Lower lobe of right lung (tissue), 2 donors: ENCODE results near the gene PHLDA3. TPM values are rescaled to one million over a fixed set of nuclear protein-coding genes. Genes with fewer than 3 reads are reported as not detected.

Source experiments
- ATAC-seq, 2 donors: fragments of 200-7000 bp; cut with Tn5 transposase; one replicate each; pipeline ENCODE4 v1.9.1; 2020 to 2022; ENCODE audit warnings: mild to moderate bottlenecking in 2 of 2, moderate library complexity in 2 of 2
- DNase-seq: peaks from one replicate; pipeline ENCODE4 v3.0.0-alpha.2; 2020
- H3K27ac ChIP-seq: fragments of 200-600 bp; one replicate; pipeline ENCODE4 v1.8.0; 2022
- H3K27me3 ChIP-seq: fragments of 200-600 bp; one replicate; pipeline ENCODE4 v1.8.0; 2022; ENCODE audit warnings: low read depth
- H3K36me3 ChIP-seq: fragments of 200-600 bp; one replicate; pipeline ENCODE4 v1.8.0; 2022; ENCODE audit warnings: mild to moderate bottlenecking
- H3K4me1 ChIP-seq: fragments of 200-600 bp; one replicate; pipeline ENCODE4 v1.8.0; 2022
- H3K4me3 ChIP-seq: fragments of 200-600 bp; one replicate; pipeline ENCODE4 v1.8.0; 2022; ENCODE audit warnings: mild to moderate bottlenecking
- H3K9me3 ChIP-seq: fragments of 200-600 bp; one replicate; pipeline ENCODE4 v1.8.0; 2022
- CTCF ChIP-seq: fragments of 200-600 bp; IDR thresholded peaks from one replicate; pipeline ENCODE4 v1.8.0; 2022; ENCODE audit warnings: antibody characterized with exemption, mild to moderate bottlenecking
- intact Hi-C: fragments of 100-400 bp; cut with DNase I; formaldehyde crosslinking; loops from one replicate; pipeline ENCODE4 v1.11.0; 2022
- total RNA-seq: library from RNA; stranded (reverse); fragmentation: NEBNext Ultra II Directional; extraction: Animal tissue kit (Norgen Biotek cat#: 25700); gene quantifications from one replicate; pipeline ENCODE4 v1.2.1, GENCODE V29; 2021
- donor health status: DM: no; HTN: yes; CAD: no; lungs with severe emphysema.

Gene PHLDA3
- total RNA-seq, 1 donor from 2014 or later, result 97.1 TPM

GRCh38 chr1:201422436-201423030 is 46.5 kb downstream of the PHLDA3 start:
- Histone ChIP-seq H3K4me3 (no peak overlapping the region), H3K9me3 (no peaks in the 10 kb centered on the region), H3K4me1 (no peaks in the 10 kb centered on the region), H3K27ac (no peak overlapping the region), H3K27me3 (no peaks in the 10 kb centered on the region), H3K36me3 (no peaks in the 10 kb centered on the region)
- intact Hi-C loops, result no loop called here
- TF ChIP-seq CTCF, result no peak
- DNase-seq (no peak), ATAC-seq (no peak)

GRCh38 chr1:201422026-201422425 is 47.0 kb downstream of the PHLDA3 start:
- no peaks in the 10 kb centered on the region for H3K27me3 ChIP-seq
- H3K36me3 ChIP-seq, result no peaks in the 10 kb centered on the region
- H3K27ac ChIP-seq, result no peak overlapping the region
- no peaks in the 10 kb centered on the region for H3K9me3 ChIP-seq
- DNase-seq (no peak), ATAC-seq (no peak)
- intact Hi-C loops, result no loop called here
- no peak for TF ChIP-seq CTCF
- no peaks in the 10 kb centered on the region for H3K4me1 ChIP-seq
- H3K4me3 ChIP-seq, result no peak overlapping the region

- ATAC-seq, result no peak
- Histone ChIP-seq H3K36me3 (no peaks in the 10 kb centered on the region), H3K4me3 (no peak overlapping the region), H3K4me1 (no peaks in the 10 kb centered on the region), H3K9me3 (no peaks in the 10 kb centered on the region), H3K27me3 (no peaks in the 10 kb centered on the region), H3K27ac (no peak overlapping the region)
- DNase-seq, result no peak
- intact Hi-C loops, result no loop called here
- no peak for TF ChIP-seq CTCF
Observed at GRCh38 chr1:201421041-201421440, 47.9 kb downstream of the PHLDA3 start.

- Histone ChIP-seq H3K4me3 (no peak overlapping the region), H3K4me1 (no peaks in the 10 kb centered on the region), H3K36me3 (no peaks in the 10 kb centered on the region), H3K27me3 (no peaks in the 10 kb centered on the region), H3K9me3 (no peaks in the 10 kb centered on the region), H3K27ac (no peak overlapping the region)
- intact Hi-C loops, result no loop called here
- TF ChIP-seq CTCF, result no peak
- DNase-seq (no peak), ATAC-seq (no peak)
Observed at GRCh38 chr1:201420608-201421002, 48.4 kb downstream of the PHLDA3 start.

- intact Hi-C loops, result no loop called here
- H3K4me3 ChIP-seq, result no peak overlapping the region
- H3K27me3 ChIP-seq, result no peaks in the 10 kb centered on the region
- H3K9me3 ChIP-seq, result no peaks in the 10 kb centered on the region
- H3K4me1 ChIP-seq, result no peaks in the 10 kb centered on the region
- TF ChIP-seq CTCF, result no peak
- H3K27ac ChIP-seq, result no peak overlapping the region
- no peaks in the 10 kb centered on the region for H3K36me3 ChIP-seq
- ATAC-seq, result no peak
- DNase-seq, result no peak
Observed at GRCh38 chr1:201419746-201420607, 49.0 kb downstream of the PHLDA3 start.
